GM23248 (cell line): ENCODE data around the gene HOXA1. TPM values are rescaled to one million over a fixed set of nuclear protein-coding genes. Genes with fewer than 3 reads are reported as not detected.

ENCODE experiments used
- DNase-seq: peaks from one replicate; pipeline ENCODE4 v3.0.0-alpha.2; 2015
- H2AFZ ChIP-seq: fragments of 200-600 bp; sonication (generic); 2 replicates; pipeline ENCODE4 v1.6.1; 2016; ENCODE audit warnings: antibody characterized with exemption
- H3F3A ChIP-seq: fragments of 200-600 bp; sonication (generic); 2 replicates; pipeline ENCODE4 v1.6.1; 2016; ENCODE audit warnings: mild to moderate bottlenecking, antibody characterized with exemption, mixed run types; ENCODE audit not compliant: insufficient read depth
- H3K27ac ChIP-seq: fragments of 200-600 bp; sonication (generic); 2 replicates; pipeline ENCODE4 v1.5.1; 2016; ENCODE audit warnings: mild to moderate bottlenecking
- H3K27me3 ChIP-seq: fragments of 200-600 bp; sonication (generic); replicated peaks from 2 replicates; pipeline ENCODE4 v1.6.1; 2016; ENCODE audit warnings: mild to moderate bottlenecking; ENCODE audit not compliant: insufficient read depth
- H3K36me3 ChIP-seq: fragments of 200-600 bp; sonication (generic); 2 replicates; pipeline ENCODE4 v1.6.1; 2016; ENCODE audit warnings: low read depth, mild to moderate bottlenecking
- H3K4me1 ChIP-seq: fragments of 200-600 bp; sonication (generic); 2 replicates; pipeline ENCODE4 v1.6.1; 2016; ENCODE audit warnings: mild to moderate bottlenecking; ENCODE audit not compliant: insufficient read depth
- H3K4me2 ChIP-seq: fragments of 200-600 bp; sonication (generic); one replicate; pipeline ENCODE4 v1.6.1; 2016; ENCODE audit warnings: mild to moderate bottlenecking; ENCODE audit not compliant: unreplicated experiment
- H3K4me3 ChIP-seq: fragments of 200-600 bp; sonication (generic); 2 replicates; pipeline ENCODE4 v1.5.1; 2016; ENCODE audit warnings: mild to moderate bottlenecking
- H3K79me2 ChIP-seq: fragments of 200-600 bp; sonication (generic); 2 replicates; pipeline ENCODE4 v1.6.1; 2016; ENCODE audit warnings: mild to moderate bottlenecking; ENCODE audit not compliant: insufficient read depth
- H3K9ac ChIP-seq: fragments of 200-600 bp; sonication (generic); 2 replicates; pipeline ENCODE4 v1.6.1; 2016; ENCODE audit warnings: mild to moderate bottlenecking
- H3K9me2 ChIP-seq: fragments of 200-600 bp; sonication (generic); 2 replicates; pipeline ENCODE4 v1.6.1; 2016; ENCODE audit warnings: mixed run types, mild to moderate bottlenecking, moderate library complexity; ENCODE audit not compliant: insufficient read depth
- H3K9me3 ChIP-seq: fragments of 200-600 bp; sonication (generic); one replicate; pipeline ENCODE4 v1.6.1; 2017; ENCODE audit warnings: low read depth
- H4K20me1 ChIP-seq: fragments of 200-600 bp; sonication (generic); 2 replicates; pipeline ENCODE4 v1.6.0; 2016; ENCODE audit not compliant: insufficient read depth
- EZH2 ChIP-seq: fragments of 200-600 bp; sonication (generic); IDR thresholded peaks from 2 replicates; pipeline ENCODE4 v1.6.1; 2018; ENCODE audit warnings: antibody characterized with exemption, mild to moderate bottlenecking; ENCODE audit not compliant: insufficient read depth, poor library complexity, severe bottlenecking
- EZH2phosphoT487 ChIP-seq: fragments of 200-600 bp; sonication (generic); IDR thresholded peaks from 2 replicates; pipeline ENCODE4 v1.6.1; 2018; ENCODE audit warnings: antibody characterized with exemption, moderate library complexity, mild to moderate bottlenecking, low read depth; ENCODE audit not compliant: insufficient read depth
- whole genome bisulfite sequencing, 2 experiments: methylation state at CpG; one replicate each; pipeline ENCODE4 v1.1.6; 2015 to 2017; ENCODE audit warnings: low lambda C conversion rate in 2 of 2, low coverage in 1 of 2; ENCODE audit errors: missing lambda C conversion rate in 2 of 2; 5-methylcytosine and 5-hydroxymethylcytosine counted together
- in situ Hi-C: fragments of 300-500 bp; cut with MboI; formaldehyde crosslinking; loops from 2 replicates; pipeline ENCODE4 v1.15.0; 2020
- polyA plus RNA-seq: library from polyadenylated mRNA; unstranded; fragments of >200 nt; fragmentation: Nextera tagmentation; extraction: Ambion mirVana; gene quantifications from 2 replicates; pipeline ENCODE4 v1.2.1, GENCODE V29; 2016
- total RNA-seq: library from RNA; depleted of rRNA; stranded (reverse); fragments of >200 nt; shearing (Covaris generic); gene quantifications from 2 replicates; pipeline ENCODE4 v1.2.3, GENCODE V29; 2014; rRNA removed

Gene HOXA1
- total RNA-seq (0.89 and 0.97 TPM in 2 replicates), polyA plus RNA-seq (1.6 and 1.8 TPM in 2 replicates)

DNA sequence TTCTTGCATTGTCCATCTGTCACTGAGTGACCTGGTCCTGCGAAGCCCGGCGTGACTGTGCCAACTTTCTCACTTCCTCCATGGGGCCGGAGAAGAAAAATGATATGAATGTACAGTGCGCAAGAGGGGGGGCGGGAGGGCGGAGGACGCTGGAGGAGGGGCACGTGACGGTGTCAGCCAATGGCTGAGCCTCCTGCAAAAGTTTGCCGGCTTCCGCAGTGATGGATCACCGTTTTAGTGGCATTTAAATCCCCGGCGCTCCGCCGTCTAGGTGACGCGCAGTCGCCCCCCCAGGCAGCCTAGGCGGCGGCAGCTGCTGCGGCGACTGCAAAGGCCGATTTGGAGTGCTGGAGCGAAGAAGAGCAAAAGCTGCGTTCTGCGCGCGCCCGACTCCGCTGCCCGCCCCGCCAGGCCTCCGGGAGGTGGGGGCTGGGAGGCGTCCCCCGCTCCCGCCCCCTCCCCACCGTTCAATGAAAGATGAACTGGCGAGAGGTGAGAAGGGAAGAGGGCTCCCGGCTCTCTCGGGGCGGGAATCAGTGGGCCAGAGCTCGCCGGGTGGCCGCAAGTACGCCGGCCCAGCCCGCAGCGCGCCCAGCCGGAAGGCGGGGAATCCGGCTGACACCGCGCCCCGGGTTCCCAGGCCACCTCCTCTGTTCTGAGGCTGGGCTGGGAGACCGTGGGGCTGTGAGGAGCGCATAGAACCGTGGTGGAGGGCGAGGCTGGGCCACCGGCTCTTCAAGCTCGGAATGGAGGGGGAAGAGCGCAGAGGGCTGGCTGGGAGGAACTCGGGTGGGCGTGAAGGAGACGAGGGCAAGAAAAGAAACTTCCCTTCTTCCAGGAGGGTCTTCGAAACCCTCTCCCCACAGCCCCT is at the start of gene HOXA1:
Gene HOXA1 (minus strand): TSS at position 104 of the 871 bp plus-strand sequence. CDS start 88 bp downstream, at position 16.
- H2AFZ ChIP-seq = peak within 1 kb of the TSS; percentile 73

DNA sequence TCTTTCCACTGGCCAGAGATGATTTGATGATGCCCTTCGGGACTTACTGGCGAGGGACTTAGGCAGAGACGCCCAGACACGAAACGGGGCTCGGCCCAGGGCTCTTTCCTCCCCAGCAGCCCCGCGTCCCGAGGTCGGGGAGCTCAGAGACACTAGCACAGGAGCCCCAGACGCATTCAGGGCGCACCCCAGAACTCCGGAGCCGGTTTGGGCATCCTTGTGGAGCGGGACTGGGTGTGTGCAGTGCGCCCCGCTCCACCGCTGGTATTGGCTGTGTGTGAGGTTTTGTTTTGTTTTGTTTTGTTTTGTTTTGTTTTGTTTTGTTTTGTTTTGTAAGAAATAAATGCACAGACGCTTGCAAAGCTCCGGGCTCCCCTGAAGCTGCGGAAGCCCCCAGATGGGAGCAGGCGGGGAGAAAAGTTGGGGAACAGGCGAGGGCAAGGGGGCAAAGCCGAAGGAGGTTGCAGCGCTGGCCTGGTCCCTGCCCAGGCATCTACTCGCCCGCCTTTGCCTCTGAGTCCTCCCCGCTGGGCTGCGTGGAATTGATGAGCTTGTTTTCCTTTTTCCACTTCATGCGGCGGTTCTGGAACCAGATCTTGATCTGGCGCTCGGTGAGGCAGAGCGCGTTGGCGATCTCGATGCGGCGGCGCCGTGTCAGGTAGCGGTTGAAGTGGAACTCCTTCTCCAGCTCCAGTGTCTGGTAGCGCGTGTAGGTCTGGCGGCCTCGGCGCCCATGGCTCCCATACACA is 49.5 kb upstream of the HOXA1 start:
- no peaks in the 10 kb centered on the region for H3K9me2 ChIP-seq
- H4K20me1 ChIP-seq = no peaks in the 10 kb centered on the region
- no peak overlapping the region for H3K27ac ChIP-seq
- no peaks in the 10 kb centered on the region for H3K27me3 ChIP-seq
- H3F3A ChIP-seq = peaks cover 15% of the 10 kb centered on the region; the same call in 1 of the 2 replicates
- in situ Hi-C loops = no loop called here
- H3K4me2 ChIP-seq = no peak overlapping the region
- peaks cover 26% of the 10 kb centered on the region for H3K4me1 ChIP-seq
- H3K79me2 ChIP-seq = peaks cover 79% of the 10 kb centered on the region
- no peak overlapping the region for H3K4me3 ChIP-seq
- H3K36me3 ChIP-seq = peaks cover 16% of the 10 kb centered on the region; the same call in 1 of the 2 replicates
- no peak for DNase-seq
- H3K9ac ChIP-seq = no peak overlapping the region
- 93 to 95% methylated on average over 44 to 47 of the region's 47 CpGs for WGBS, 2 experiments
- H3K9me3 ChIP-seq = no peaks in the 10 kb centered on the region
- H2AFZ ChIP-seq = no peak overlapping the region
- no peak for TF ChIP-seq EZH2phosphoT487
- TF ChIP-seq EZH2 = no peak

More for the DNA sequence above, at the start of gene HOXA1:
- 1 to 2% methylated on average over 54 to 68 of the region's 68 CpGs for WGBS, 2 experiments
- Histone ChIP-seq H3K4me3 (peak within 1 kb of the TSS; percentile 80), H3K36me3 (peaks cover 18% of the 10 kb centered on the region), H3K79me2 (peaks cover 54% of the 10 kb centered on the region), H3K9me3 (no peaks in the 10 kb centered on the region), H3K27ac (peak within 1 kb of the TSS; percentile 90), H3K9me2 (no peaks in the 10 kb centered on the region), H3F3A (peaks cover 15% of the 10 kb centered on the region), H3K4me1 (peaks cover 13% of the 10 kb centered on the region), H3K27me3 (no peaks in the 10 kb centered on the region), H4K20me1 (no peaks in the 10 kb centered on the region), H3K9ac (peak within 1 kb of the TSS; percentile 91), H3K4me2 (peak within 1 kb of the TSS; percentile 99)
- in situ Hi-C loops = no loop called here
- DNase-seq = peak; percentile 98
- no peak for TF ChIP-seq EZH2phosphoT487
- TF ChIP-seq EZH2 = no peak

DNA sequence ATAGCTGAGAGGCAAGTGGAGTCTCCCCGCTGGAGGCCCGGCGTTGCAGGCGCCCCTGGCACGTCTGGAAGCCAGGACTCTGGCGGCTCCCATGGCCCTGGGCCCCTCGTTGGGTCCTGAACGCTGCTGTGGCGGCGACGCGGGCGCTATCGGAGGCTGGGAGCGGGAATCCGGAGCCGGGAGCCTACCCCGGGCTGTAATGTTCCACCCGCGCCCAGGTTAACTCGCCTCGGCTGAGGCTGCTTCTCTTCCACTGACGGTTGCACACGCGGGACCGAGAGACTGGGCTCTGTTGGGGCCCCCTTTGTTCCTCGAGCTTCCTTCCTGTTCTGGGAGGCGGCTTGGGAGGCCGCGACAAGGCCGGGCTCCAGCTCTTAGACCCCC is 49.0 kb upstream of the HOXA1 start:
- H3K9me3 ChIP-seq = no peaks in the 10 kb centered on the region
- in situ Hi-C loops = no loop called here
- no peaks in the 10 kb centered on the region for H3K9me2 ChIP-seq
- H3K9ac ChIP-seq = no peak overlapping the region
- H4K20me1 ChIP-seq = no peaks in the 10 kb centered on the region
- no peaks in the 10 kb centered on the region for H3K27me3 ChIP-seq
- H3K79me2 ChIP-seq = peaks cover 73% of the 10 kb centered on the region
- DNase-seq = no peak
- TF ChIP-seq EZH2phosphoT487 (no peak), EZH2 (no peak)
- peaks cover 10% of the 10 kb centered on the region; the same call in 1 of the 2 replicates for H3F3A ChIP-seq
- WGBS, 2 experiments = 95 to 97% methylated on average over 31 of the region's 31 CpGs
- peaks cover 20% of the 10 kb centered on the region for H3K4me1 ChIP-seq
- no peak overlapping the region for H3K4me2 ChIP-seq
- H3K36me3 ChIP-seq = peaks cover 21% of the 10 kb centered on the region; the same call in 1 of the 2 replicates
- no peak overlapping the region for H3K4me3 ChIP-seq
- no peak overlapping the region for H2AFZ ChIP-seq
- no peak overlapping the region for H3K27ac ChIP-seq
